ENCODE data around the gene FGF21.
"Not testable (repeated sequence)": the region's sequence is repeated elsewhere in the genome, so short reads cannot be mapped to it uniquely, and the experiment has no call there.

FGF21 gene

GRCh38 chr19:48787331-48787730 lies 32.0 kb downstream of the FGF21 start:
- DNase-seq (ENCODE audit: low read depth) = not testable (repeated sequence)

- DNase-seq (ENCODE audit: low read depth) = no peak
Observed at GRCh38 chr19:48793271-48793670, 37.9 kb downstream of the FGF21 start.

- no peak for DNase-seq (ENCODE audit: low read depth)
Observed at GRCh38 chr19:48794291-48794690, 39.0 kb downstream of the FGF21 start.

GRCh38 chr19:48795055-48795684 lies 39.8 kb downstream of the FGF21 start:
- DNase-seq (ENCODE audit: low read depth) = peak; percentile 68

- no peak for DNase-seq (ENCODE audit: low read depth)
Observed at GRCh38 chr19:48795685-48796070, 40.4 kb downstream of the FGF21 start.

DNA sequence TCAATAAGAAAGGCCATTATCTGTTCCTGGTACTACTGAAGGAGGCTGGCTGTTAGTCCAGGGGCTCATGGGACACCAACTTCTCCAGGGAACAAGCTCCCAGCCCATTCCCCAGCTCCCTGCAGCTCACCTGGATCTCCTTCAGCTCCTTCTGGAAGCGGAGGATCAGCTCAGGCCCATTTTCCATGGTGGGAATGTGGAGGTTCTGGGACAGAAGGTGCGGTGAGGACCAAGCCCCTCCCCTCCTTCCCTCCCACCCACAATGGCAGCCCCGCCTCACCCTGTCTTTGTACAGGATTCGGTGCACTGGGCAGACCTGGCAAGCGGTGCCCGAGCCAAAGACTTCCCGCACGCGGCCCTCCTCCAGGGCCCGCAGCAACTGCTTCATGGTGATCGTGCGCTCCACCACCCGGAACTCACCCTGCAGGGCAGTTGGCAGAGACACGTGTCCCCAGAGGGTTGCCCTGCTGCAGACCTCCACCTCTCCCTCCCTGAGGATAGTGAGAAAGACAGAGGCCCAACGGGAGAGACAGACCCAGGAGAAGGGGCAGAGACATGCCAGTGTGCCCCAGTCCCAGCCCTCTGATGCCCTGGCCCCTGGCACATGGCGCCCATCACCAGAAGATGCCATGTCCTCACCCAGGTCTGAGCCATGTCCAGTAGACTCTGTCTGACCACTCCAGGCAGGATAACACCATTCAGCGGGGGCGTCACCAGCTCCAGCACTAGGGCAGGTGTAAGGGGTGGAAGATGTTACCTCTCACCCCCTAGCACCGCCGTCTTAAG lies 41.2 kb downstream of the FGF21 start:
- no peak for DNase-seq (ENCODE audit: low read depth)

DNA sequence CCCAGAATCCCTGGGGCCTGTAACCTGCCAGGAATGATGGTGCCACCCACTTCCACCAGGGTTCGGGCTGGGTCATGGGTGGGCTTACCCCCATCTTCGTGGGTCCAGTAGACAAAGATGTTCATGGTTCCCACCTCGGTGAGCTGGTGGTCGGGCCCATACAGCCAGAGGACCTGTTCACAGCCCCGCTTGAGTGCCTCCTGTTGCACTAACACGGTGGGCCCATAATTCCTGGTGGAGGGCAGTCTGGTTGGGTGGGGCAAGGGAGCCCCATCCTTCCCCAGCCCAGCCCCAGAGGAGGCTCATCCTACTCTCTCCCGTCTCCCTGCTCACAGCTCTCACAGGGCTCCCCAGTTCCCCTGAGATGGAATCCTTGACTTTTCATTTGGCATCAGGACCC lies 41.8 kb downstream of the FGF21 start:
- no peak for DNase-seq (ENCODE audit: low read depth)

GRCh38 chr19:48798937-48799336 lies 43.6 kb downstream of the FGF21 start:
- no peak for DNase-seq (ENCODE audit: low read depth)

GRCh38 chr19:48799358-48800300 lies 44.3 kb downstream of the FGF21 start:
- no peak for DNase-seq (ENCODE audit: low read depth)

DNA sequence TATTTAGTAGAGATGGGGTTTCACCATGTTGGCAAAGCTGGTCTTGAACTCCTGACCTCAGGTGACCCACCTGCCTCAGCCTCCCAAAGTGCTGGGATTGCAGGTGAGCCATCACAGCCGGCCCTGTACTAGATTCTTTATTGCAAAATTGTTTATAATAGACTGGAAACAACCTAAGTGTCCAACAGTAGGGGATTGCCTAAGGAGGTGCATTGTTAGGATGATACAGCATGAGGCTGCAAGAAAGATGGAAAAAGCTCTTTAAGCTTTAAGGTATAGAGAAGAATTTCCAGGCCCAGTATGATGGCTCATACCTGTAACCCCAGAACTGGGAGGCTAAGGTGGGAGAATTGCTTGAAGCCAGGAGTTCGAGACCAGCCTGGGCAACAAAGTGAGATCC lies 47.3 kb downstream of the FGF21 start:
- DNase-seq (ENCODE audit: low read depth) = no peak

GRCh38 chr19:48804496-48804895 lies 49.2 kb downstream of the FGF21 start:
- DNase-seq (ENCODE audit: low read depth) = no peak

DNA sequence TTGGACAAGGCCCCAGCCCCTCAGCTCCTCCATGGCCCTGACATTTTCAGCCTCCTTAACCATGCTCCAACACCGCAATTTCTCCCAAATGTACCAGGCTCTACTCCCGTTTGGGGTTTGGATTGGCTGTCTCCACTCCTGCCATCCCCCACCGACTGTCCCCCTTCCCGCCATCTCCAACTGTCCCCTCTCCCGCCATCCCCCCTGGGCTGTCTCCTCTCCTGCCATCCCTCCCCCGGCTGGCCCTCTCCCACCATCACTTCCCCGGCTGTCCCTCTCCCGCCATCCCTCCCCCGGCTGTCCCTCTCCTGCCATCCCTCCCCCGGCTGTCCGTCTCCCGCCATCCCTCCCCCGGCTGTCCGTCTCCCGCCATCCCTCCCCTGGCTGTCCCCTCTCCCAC lies 50.1 kb downstream of the FGF21 start:
- no peak for DNase-seq (ENCODE audit: low read depth)

- no peak for DNase-seq (ENCODE audit: low read depth)
Observed at GRCh38 chr19:48806518-48806817, 51.1 kb downstream of the FGF21 start.

- no peak for DNase-seq (ENCODE audit: low read depth)
Observed at GRCh38 chr19:48806818-48807589, 51.7 kb downstream of the FGF21 start.

- no peak for DNase-seq (ENCODE audit: low read depth)
Observed at GRCh38 chr19:48807590-48808308, 52.4 kb downstream of the FGF21 start.
